ENCODE results near the gene RNF11. TPM values are rescaled to one million over a fixed set of nuclear protein-coding genes. Genes with fewer than 3 reads are reported as not detected.
A peak's percentile ranks its signal among the peaks of the same experiment; 100 is the strongest.

Gene RNF11
- total RNA-seq, 6 experiments from 2014 or later: 114 to 147 (median 128) TPM

GRCh38 chr1:51311826-51312225, 75.8 kb downstream of the RNF11 start:
- no peaks in the 10 kb centered on the region for H3K9me3 Mint-ChIP-seq
- H3K27me3 Mint-ChIP-seq (ENCODE audit: insufficient read depth): peaks cover 1% of the 10 kb centered on the region
- no peaks in the 10 kb centered on the region for H3K36me3 Mint-ChIP-seq (ENCODE audit: low read depth)
- H3K27ac Mint-ChIP-seq: no peak overlapping the region
- no peak for TF ChIP-seq CTCF (IDR thresholded peaks at IDR 0.05)
- H3K4me1 Mint-ChIP-seq (ENCODE audit: low read depth): peaks cover 28% of the 10 kb centered on the region
- H3K4me3 Mint-ChIP-seq: no peak overlapping the region
- no peak for DNase-seq

GRCh38 chr1:51312718-51313117, 76.6 kb downstream of the RNF11 start:
- DNase-seq: no peak
- H3K27ac Mint-ChIP-seq: no peak overlapping the region
- no peak for TF ChIP-seq CTCF (IDR thresholded peaks at IDR 0.05)
- peaks cover 3% of the 10 kb centered on the region for H3K27me3 Mint-ChIP-seq (ENCODE audit: insufficient read depth)
- no peak overlapping the region for H3K4me3 Mint-ChIP-seq
- H3K4me1 Mint-ChIP-seq (ENCODE audit: low read depth): peaks cover 28% of the 10 kb centered on the region
- H3K36me3 Mint-ChIP-seq (ENCODE audit: low read depth): no peaks in the 10 kb centered on the region
- no peaks in the 10 kb centered on the region for H3K9me3 Mint-ChIP-seq

- H3K4me3 Mint-ChIP-seq: no peak overlapping the region
- no peaks in the 10 kb centered on the region for H3K9me3 Mint-ChIP-seq
- H3K4me1 Mint-ChIP-seq (ENCODE audit: low read depth): peaks cover 28% of the 10 kb centered on the region
- peak; percentile 57 for TF ChIP-seq CTCF (IDR thresholded peaks at IDR 0.05)
- H3K36me3 Mint-ChIP-seq (ENCODE audit: low read depth): no peaks in the 10 kb centered on the region
- no peak for DNase-seq
- peaks cover 3% of the 10 kb centered on the region for H3K27me3 Mint-ChIP-seq (ENCODE audit: insufficient read depth)
- peak overlapping the region; percentile 97 for H3K27ac Mint-ChIP-seq
These were observed 77.3 kb downstream of the RNF11 start for GRCh38 chr1:51313268-51313852.

GRCh38 chr1:51313961-51314777, 78.1 kb downstream of the RNF11 start:
- Mint-ChIP-seq H3K4me3 (peak overlapping the region; percentile 38), H3K27ac (peak overlapping the region; percentile 97), H3K27me3 (ENCODE audit: insufficient read depth) (peaks cover 3% of the 10 kb centered on the region), H3K4me1 (ENCODE audit: low read depth) (peaks cover 28% of the 10 kb centered on the region), H3K36me3 (ENCODE audit: low read depth) (no peaks in the 10 kb centered on the region), H3K9me3 (no peaks in the 10 kb centered on the region)
- TF ChIP-seq CTCF (IDR thresholded peaks at IDR 0.05): no peak
- DNase-seq: peak; percentile 75

- no peak for TF ChIP-seq CTCF (IDR thresholded peaks at IDR 0.05)
- peaks cover 3% of the 10 kb centered on the region for H3K27me3 Mint-ChIP-seq (ENCODE audit: insufficient read depth)
- H3K27ac Mint-ChIP-seq: peak overlapping the region; percentile 97
- no peak overlapping the region for H3K4me3 Mint-ChIP-seq
- no peaks in the 10 kb centered on the region for H3K36me3 Mint-ChIP-seq (ENCODE audit: low read depth)
- H3K9me3 Mint-ChIP-seq: no peaks in the 10 kb centered on the region
- no peak for DNase-seq
- peaks cover 28% of the 10 kb centered on the region for H3K4me1 Mint-ChIP-seq (ENCODE audit: low read depth)
These were observed 78.9 kb downstream of the RNF11 start for GRCh38 chr1:51314974-51315373.
